Uterus (tissue), 4 donors: Measurements from ENCODE around the gene LHFPL6. TPM values are rescaled to one million over a fixed set of nuclear protein-coding genes. Genes with fewer than 3 reads are reported as not detected.

ENCODE experiments used
- DNase-seq, 2 donors: peaks; one replicate each; pipeline ENCODE4 v3.0.0-alpha.2; 2019 to 2020
- H3K27ac ChIP-seq, 2 donors: fragments of 200-600 bp; sonication (generic); 1 replicate in 1 of 2; 2 replicates in 1 of 2; pipeline ENCODE4 v1.5.1; 2016 to 2018
- H3K27me3 ChIP-seq, 2 donors: fragments of 200-600 bp; sonication (generic); one replicate each; pipeline ENCODE4 v1.5.1; 2018 to 2019; ENCODE audit warnings: control low read depth in 1 of 2
- H3K36me3 ChIP-seq, 2 donors: fragments of 200-600 bp; sonication (generic); one replicate each; pipeline ENCODE4 v1.5.1; 2019; ENCODE audit warnings: control low read depth in 1 of 2
- H3K4me1 ChIP-seq, 2 donors: fragments of 200-600 bp; sonication (generic); one replicate each; pipeline ENCODE4 v1.5.1; 2018 to 2019; ENCODE audit warnings: control low read depth in 1 of 2
- H3K4me3 ChIP-seq, 2 donors: fragments of 200-600 bp; sonication (generic); 1 replicate in 1 of 2; 2 replicates in 1 of 2; pipeline ENCODE4 v1.5.1; 2018 to 2019; ENCODE audit warnings: mild to moderate bottlenecking in 1 of 2
- H3K9me3 ChIP-seq, 2 donors: fragments of 200-600 bp; sonication (generic); one replicate each; pipeline ENCODE4 v1.5.1; 2019; ENCODE audit warnings: control low read depth in 1 of 2
- POLR2A ChIP-seq, 2 donors: fragments of 450-650 bp; IDR thresholded peaks; one replicate each; pipeline ENCODE4 v1.6.1; 2016; ENCODE audit warnings: antibody characterized with exemption in 2 of 2, mild to moderate bottlenecking in 1 of 2, moderate library complexity in 1 of 2
- intact Hi-C: fragments of 100-400 bp; cut with DNase I; formaldehyde crosslinking; loops from one replicate; pipeline ENCODE4 v1.15.1; 2023; ENCODE audit warnings: low total_unique reads
- total RNA-seq, 4 donors: library from RNA; depleted of rRNA in 3 of 4; stranded (reverse); fragments of >200 nt in 3 of 4; gene quantifications; one replicate each; pipeline versions ENCODE4 v1.1.0 to v1.2.4, GENCODE V29; 2014 to 2023
- TF ChIP-seq, protein P1 (sequence below), 4 experiments: fragments of 200-600 bp in 2 of 4; fragments of 450-650 bp in 2 of 4; sonication (generic) in 2 of 4; IDR thresholded peaks; one replicate each; pipeline ENCODE4 v1.5.1; 2016 to 2019; ENCODE audit warnings: antibody characterized with exemption in 4 of 4, mild to moderate bottlenecking in 2 of 4, moderate library complexity in 1 of 4
- donor health status: DM: yes; HTN: yes; CAD: no.

The LHFPL6 gene
- total RNA-seq, 4 donors from 2014 or later: 37.9 to 105 (median 86.8) TPM

DNA sequence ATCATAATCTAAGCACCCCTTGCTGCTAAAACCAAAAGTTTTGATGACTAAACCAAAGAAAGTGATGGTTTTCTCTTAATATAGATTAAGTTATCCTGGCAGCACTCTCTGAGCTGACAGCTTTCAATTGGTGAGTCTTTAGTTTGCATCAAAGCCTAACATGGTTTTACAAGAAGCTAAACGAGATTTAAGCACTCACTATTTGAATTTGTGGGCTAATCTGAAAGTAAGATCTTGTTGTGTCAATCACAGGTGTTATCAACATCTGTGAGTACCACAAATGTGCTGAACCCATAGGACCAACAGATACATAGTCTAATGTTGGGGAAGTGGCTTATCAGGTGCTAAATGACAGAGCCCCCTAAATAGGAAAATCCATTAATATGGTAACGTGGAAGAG lies 223.9 kb downstream of the LHFPL6 start:
- Histone ChIP-seq H3K27me3 (no peaks in the 10 kb centered on the region), H3K4me3 (no peak overlapping the region), H3K9me3 (no peaks in the 10 kb centered on the region), H3K27ac (no peak overlapping the region), H3K4me1 (peaks cover 0 to 5% of the 10 kb centered on the region in 2 donors), H3K36me3 (no peaks in the 10 kb centered on the region)
- no peak for DNase-seq
- no peak for TF ChIP-seq POLR2A (IDR thresholded peaks at IDR 0.05)
- TF ChIP-seq, protein P1, sequence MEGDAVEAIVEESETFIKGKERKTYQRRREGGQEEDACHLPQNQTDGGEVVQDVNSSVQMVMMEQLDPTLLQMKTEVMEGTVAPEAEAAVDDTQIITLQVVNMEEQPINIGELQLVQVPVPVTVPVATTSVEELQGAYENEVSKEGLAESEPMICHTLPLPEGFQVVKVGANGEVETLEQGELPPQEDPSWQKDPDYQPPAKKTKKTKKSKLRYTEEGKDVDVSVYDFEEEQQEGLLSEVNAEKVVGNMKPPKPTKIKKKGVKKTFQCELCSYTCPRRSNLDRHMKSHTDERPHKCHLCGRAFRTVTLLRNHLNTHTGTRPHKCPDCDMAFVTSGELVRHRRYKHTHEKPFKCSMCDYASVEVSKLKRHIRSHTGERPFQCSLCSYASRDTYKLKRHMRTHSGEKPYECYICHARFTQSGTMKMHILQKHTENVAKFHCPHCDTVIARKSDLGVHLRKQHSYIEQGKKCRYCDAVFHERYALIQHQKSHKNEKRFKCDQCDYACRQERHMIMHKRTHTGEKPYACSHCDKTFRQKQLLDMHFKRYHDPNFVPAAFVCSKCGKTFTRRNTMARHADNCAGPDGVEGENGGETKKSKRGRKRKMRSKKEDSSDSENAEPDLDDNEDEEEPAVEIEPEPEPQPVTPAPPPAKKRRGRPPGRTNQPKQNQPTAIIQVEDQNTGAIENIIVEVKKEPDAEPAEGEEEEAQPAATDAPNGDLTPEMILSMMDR (IDR thresholded peaks at IDR 0.05): no peak
- intact Hi-C loops: no loop called here

DNA sequence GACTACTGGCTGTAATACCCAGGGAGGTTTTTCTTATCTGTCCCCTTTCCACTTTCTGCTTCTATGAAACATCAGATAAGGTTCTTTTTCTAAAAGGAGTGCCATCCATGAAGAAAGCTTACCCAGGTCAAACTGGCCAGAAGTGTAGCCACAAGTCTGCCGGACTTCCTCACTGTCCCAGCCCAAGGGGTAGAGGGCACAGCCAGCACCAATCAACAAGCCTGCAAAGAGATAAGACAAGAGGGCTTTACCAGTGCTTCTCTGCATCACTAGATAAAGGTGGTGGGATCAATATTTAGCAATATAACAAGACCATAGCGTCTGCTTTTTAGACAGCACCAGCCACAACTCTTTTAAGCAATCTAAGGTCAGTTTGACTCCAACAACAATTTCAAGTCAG lies 224.7 kb downstream of the LHFPL6 start:
- no peaks in the 10 kb centered on the region for H3K27me3 ChIP-seq
- H3K27ac ChIP-seq: no peak overlapping the region
- no peaks in the 10 kb centered on the region for H3K9me3 ChIP-seq
- H3K4me1 ChIP-seq: peaks cover 0 to 5% of the 10 kb centered on the region in 2 donors
- TF ChIP-seq, protein P1 (IDR thresholded peaks at IDR 0.05): no peak
- TF ChIP-seq POLR2A (IDR thresholded peaks at IDR 0.05): no peak
- intact Hi-C loops: no loop called here
- no peak for DNase-seq
- no peak overlapping the region for H3K4me3 ChIP-seq
- H3K36me3 ChIP-seq: no peaks in the 10 kb centered on the region

DNA sequence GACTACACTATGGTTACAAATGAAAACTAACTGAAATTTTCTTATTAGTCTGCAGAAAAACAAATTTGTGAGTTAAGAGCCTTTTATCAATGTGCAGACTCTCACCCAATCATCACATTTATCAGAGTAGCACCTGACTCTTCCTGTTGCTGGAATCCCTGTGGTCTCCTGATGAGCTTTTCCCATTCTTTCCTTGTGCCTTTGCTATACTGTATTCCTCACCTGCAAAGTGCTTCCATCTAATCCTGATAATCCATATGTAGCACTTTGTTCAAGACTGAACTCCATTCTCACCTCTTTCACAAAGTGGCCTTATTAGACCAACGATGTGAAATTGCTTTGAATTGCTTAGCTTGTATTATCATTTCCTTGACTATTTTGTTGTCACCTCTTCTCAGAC lies 225.3 kb downstream of the LHFPL6 start:
- DNase-seq: no peak
- H3K9me3 ChIP-seq: no peaks in the 10 kb centered on the region
- H3K27ac ChIP-seq: no peak overlapping the region
- peaks cover 0 to 5% of the 10 kb centered on the region in 2 donors for H3K4me1 ChIP-seq
- no peak overlapping the region for H3K4me3 ChIP-seq
- TF ChIP-seq, protein P1 (IDR thresholded peaks at IDR 0.05): no peak
- no peak for TF ChIP-seq POLR2A (IDR thresholded peaks at IDR 0.05)
- intact Hi-C loops: no loop called here
- H3K36me3 ChIP-seq: no peaks in the 10 kb centered on the region
- no peaks in the 10 kb centered on the region for H3K27me3 ChIP-seq

DNA sequence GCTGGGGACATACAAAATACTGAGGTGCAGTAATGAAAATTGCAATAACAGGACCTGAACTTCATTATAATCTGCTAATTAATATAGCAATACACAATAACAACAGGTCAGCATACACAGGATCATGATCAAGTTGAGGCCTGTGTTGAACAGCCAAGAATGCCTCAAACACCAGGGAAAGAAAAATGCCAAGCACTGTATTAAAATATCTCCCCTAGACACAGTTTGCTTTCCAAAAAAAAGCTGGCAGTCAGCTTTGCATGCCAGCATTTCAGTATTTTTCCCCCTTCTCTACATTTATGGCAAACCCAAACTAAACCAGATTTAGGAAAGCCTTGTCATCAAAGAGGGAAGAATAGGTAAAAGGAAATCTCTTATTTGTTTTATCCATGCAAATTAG lies 226.9 kb downstream of the LHFPL6 start:
- H3K4me1 ChIP-seq: peaks cover 0 to 5% of the 10 kb centered on the region in 2 donors
- TF ChIP-seq, protein P1 (IDR thresholded peaks at IDR 0.05): no peak
- no peak for TF ChIP-seq POLR2A (IDR thresholded peaks at IDR 0.05)
- H3K27ac ChIP-seq: no peak overlapping the region

DNA sequence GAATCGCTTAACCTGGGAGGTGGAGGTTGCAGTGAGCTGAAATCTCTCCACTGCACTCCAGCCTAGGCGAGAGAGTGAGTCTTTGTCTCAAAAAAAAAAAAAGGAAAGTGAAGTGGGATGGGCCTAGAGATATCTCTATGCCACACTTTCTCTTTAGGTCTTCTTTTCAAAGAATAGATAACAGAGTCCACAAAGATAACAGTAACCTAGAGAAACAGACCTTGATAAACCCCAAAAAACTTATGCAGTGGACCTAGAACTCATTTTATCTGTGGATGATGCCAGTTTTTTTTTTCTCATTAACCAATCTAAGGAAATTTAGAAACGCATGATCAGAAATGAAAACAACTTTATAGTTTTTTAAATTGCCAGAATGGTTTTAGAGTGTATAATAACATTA lies 227.4 kb downstream of the LHFPL6 start:
- H3K27me3 ChIP-seq: no peaks in the 10 kb centered on the region
- H3K4me3 ChIP-seq: no peak overlapping the region
- no peak for DNase-seq
- intact Hi-C loops: no loop called here
- no peaks in the 10 kb centered on the region for H3K36me3 ChIP-seq
- H3K27ac ChIP-seq: no peak overlapping the region
- no peak for TF ChIP-seq POLR2A (IDR thresholded peaks at IDR 0.05)
- TF ChIP-seq, protein P1 (IDR thresholded peaks at IDR 0.05): no peak
- peaks cover 0 to 8% of the 10 kb centered on the region in 2 donors for H3K4me1 ChIP-seq
- no peaks in the 10 kb centered on the region for H3K9me3 ChIP-seq

More for the DNA sequence above, 226.9 kb downstream of the LHFPL6 start:
- intact Hi-C loops: no loop called here
- Histone ChIP-seq H3K27me3 (no peaks in the 10 kb centered on the region), H3K4me3 (no peak overlapping the region), H3K36me3 (no peaks in the 10 kb centered on the region), H3K9me3 (no peaks in the 10 kb centered on the region)
- DNase-seq: no peak
